ENCODE data around the gene TYMP.

TYMP gene

GRCh38 chr22:50513175-50513574, 16.6 kb downstream of the TYMP start:
- Histone ChIP-seq H3K4me1 (ENCODE audit: control insufficient read depth, insufficient read depth, low read length) (peaks cover 4% of the 10 kb centered on the region), H3K9ac (ENCODE audit: low read length) (no peak overlapping the region), H3K36me3 (ENCODE audit: control insufficient read depth, insufficient read depth, low read length) (peaks cover 6% of the 10 kb centered on the region), H3K27ac (ENCODE audit: low read depth, low read length) (no peak overlapping the region), H3K27me3 (ENCODE audit: control insufficient read depth, insufficient read depth, low read length) (no peaks in the 10 kb centered on the region), H3K4me3 (ENCODE audit: low read length) (no peak overlapping the region)

- Histone ChIP-seq H3K9ac (ENCODE audit: low read length) (no peak overlapping the region), H3K27me3 (ENCODE audit: control insufficient read depth, insufficient read depth, low read length) (no peaks in the 10 kb centered on the region), H3K4me3 (ENCODE audit: low read length) (peak overlapping the region; percentile 85), H3K27ac (ENCODE audit: low read depth, low read length) (peak overlapping the region; percentile 92), H3K36me3 (ENCODE audit: control insufficient read depth, insufficient read depth, low read length) (peaks cover 11% of the 10 kb centered on the region), H3K4me1 (ENCODE audit: control insufficient read depth, insufficient read depth, low read length) (peaks cover 10% of the 10 kb centered on the region)
These were observed 20.9 kb downstream of the TYMP start for GRCh38 chr22:50508897-50509296.

DNA sequence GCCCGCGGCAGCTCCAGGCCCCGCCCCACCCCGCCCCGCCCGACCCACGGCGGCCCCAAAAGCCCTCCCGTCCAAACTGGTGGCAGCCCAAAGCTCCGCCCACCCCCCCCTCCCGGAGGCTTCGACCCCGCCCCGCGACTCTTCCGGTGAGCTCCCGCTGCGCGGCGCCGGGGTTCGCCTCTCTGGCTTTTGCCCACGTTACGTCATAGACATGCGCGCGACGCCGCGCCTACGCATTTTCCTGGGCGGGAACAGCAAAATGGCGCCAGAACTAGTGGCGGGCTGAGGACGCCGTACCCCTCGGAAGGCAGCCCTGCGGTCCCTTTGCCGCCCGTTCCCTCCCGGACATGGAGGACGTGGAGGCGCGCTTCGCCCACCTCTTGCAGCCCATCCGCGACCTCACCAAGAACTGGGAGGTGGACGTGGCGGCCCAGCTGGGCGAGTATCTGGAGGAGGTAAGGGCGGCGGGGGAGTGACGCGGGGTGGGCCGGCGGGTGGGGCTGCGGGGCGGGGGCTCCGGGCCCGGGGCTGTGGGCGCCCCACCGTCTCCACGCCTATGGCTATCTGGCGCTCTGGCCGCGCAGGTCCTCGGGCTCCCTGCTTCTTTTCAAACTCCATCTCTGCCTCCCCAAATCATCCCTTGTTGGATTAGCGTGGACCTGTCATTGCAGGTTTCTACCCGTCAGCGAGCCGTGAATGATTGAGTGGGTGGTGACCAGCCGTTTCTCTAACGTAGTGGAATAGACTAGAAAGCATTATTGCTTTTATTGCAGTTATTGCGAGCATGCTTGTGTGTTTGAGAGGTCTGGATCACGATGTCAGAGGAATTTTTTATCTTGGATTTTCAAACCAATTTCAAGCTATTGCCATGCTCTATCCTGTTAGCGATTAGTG, 21.6 kb downstream of the TYMP start, which contains the start of gene NCAPH2:
Gene NCAPH2, plus strand, starts transcription at position 234 of the 894 bp plus-strand sequence. Its CDS starts 114 bp downstream, at position 348.
- Histone ChIP-seq H3K36me3 (ENCODE audit: control insufficient read depth, insufficient read depth, low read length) (peaks cover 11% of the 10 kb centered on the region), H3K27ac (ENCODE audit: low read depth, low read length) (peak within 1 kb of the TSS; percentile 92), H3K4me3 (ENCODE audit: low read length) (peak within 1 kb of the TSS; percentile 85), H3K4me1 (ENCODE audit: control insufficient read depth, insufficient read depth, low read length) (peaks cover 10% of the 10 kb centered on the region), H3K9ac (ENCODE audit: low read length) (peak within 1 kb of the TSS; percentile 66), H3K27me3 (ENCODE audit: control insufficient read depth, insufficient read depth, low read length) (no peaks in the 10 kb centered on the region)

GRCh38 chr22:50507421-50507990, 22.3 kb downstream of the TYMP start, which contains the start of gene LMF2:
TSS of gene LMF2 (minus strand) at chr22:50507702. CDS start at chr22:50507675, 27 bp downstream.
- peaks cover 10% of the 10 kb centered on the region for H3K4me1 ChIP-seq (ENCODE audit: control insufficient read depth, insufficient read depth, low read length)
- H3K36me3 ChIP-seq (ENCODE audit: control insufficient read depth, insufficient read depth, low read length), result peaks cover 14% of the 10 kb centered on the region
- H3K9ac ChIP-seq (ENCODE audit: low read length), result peak within 1 kb of the TSS; percentile 66
- no peaks in the 10 kb centered on the region for H3K27me3 ChIP-seq (ENCODE audit: control insufficient read depth, insufficient read depth, low read length)
- H3K27ac ChIP-seq (ENCODE audit: low read depth, low read length), result peak within 1 kb of the TSS; percentile 92
- peak within 1 kb of the TSS; percentile 85 for H3K4me3 ChIP-seq (ENCODE audit: low read length)

GRCh38 chr22:50506611-50507420, 23.0 kb downstream of the TYMP start:
- Histone ChIP-seq H3K27ac (ENCODE audit: low read depth, low read length) (peak overlapping the region; percentile 86), H3K4me1 (ENCODE audit: control insufficient read depth, insufficient read depth, low read length) (peaks cover 10% of the 10 kb centered on the region), H3K4me3 (ENCODE audit: low read length) (peak overlapping the region; percentile 85), H3K27me3 (ENCODE audit: control insufficient read depth, insufficient read depth, low read length) (no peaks in the 10 kb centered on the region), H3K36me3 (ENCODE audit: control insufficient read depth, insufficient read depth, low read length) (peaks cover 16% of the 10 kb centered on the region), H3K9ac (ENCODE audit: low read length) (peak overlapping the region; percentile 66)

- H3K9ac ChIP-seq (ENCODE audit: low read length), result no peak overlapping the region
- H3K27me3 ChIP-seq (ENCODE audit: control insufficient read depth, insufficient read depth, low read length), result no peaks in the 10 kb centered on the region
- no peak overlapping the region for H3K4me3 ChIP-seq (ENCODE audit: low read length)
- H3K4me1 ChIP-seq (ENCODE audit: control insufficient read depth, insufficient read depth, low read length), result peaks cover 10% of the 10 kb centered on the region
- no peak overlapping the region for H3K27ac ChIP-seq (ENCODE audit: low read depth, low read length)
- peaks cover 16% of the 10 kb centered on the region for H3K36me3 ChIP-seq (ENCODE audit: control insufficient read depth, insufficient read depth, low read length)
These were observed 23.8 kb downstream of the TYMP start for GRCh38 chr22:50505776-50506610.

- H3K9ac ChIP-seq (ENCODE audit: low read length), result no peak overlapping the region
- no peak overlapping the region for H3K27ac ChIP-seq (ENCODE audit: low read depth, low read length)
- H3K27me3 ChIP-seq (ENCODE audit: control insufficient read depth, insufficient read depth, low read length), result no peaks in the 10 kb centered on the region
- H3K4me1 ChIP-seq (ENCODE audit: control insufficient read depth, insufficient read depth, low read length), result peaks cover 10% of the 10 kb centered on the region
- H3K36me3 ChIP-seq (ENCODE audit: control insufficient read depth, insufficient read depth, low read length), result peaks cover 16% of the 10 kb centered on the region
- H3K4me3 ChIP-seq (ENCODE audit: low read length), result no peak overlapping the region
These were observed 24.5 kb downstream of the TYMP start for GRCh38 chr22:50505276-50505775.

DNA sequence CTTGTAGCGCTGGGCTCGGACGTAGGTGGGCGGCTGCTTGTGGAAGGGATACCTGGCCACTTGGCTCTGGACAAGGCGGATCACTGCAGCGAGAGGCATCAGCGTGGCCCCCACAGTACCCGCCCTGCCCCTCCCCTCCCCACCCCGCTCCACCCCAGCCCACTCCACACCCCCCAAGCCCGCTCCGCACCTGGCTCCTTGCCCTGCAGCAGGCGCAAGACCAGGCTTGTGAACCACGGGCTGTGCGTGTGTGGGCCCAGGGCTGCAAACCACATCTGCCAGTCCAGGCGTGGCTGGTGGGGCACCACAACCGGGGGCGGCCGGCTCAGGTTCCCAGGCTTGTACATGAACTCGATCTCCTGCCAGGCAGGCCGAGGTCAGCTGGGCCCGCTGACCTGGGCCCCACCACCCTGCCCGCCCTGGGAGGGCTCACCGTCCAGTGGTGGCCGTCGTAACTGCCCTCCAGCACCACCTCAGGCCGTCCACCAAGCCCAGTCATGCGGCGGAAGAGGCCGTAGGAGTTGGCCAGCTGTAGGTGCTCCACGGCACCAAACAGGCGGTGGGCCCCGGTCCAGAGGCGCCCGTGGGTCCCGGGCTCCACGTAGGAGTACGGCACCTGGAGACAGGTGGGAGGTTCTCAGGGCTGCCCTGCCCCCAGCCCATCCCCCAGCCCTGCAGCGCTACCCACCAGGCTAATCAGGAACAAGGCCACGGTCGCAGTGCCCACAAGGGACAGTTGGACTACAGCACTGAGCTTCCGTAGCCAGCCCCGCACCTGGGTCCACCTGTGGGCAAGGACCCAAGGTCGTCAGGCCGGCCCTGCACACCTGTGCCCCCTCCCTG, 25.2 kb downstream of the TYMP start:
- Histone ChIP-seq H3K27me3 (ENCODE audit: control insufficient read depth, insufficient read depth, low read length) (no peaks in the 10 kb centered on the region), H3K4me1 (ENCODE audit: control insufficient read depth, insufficient read depth, low read length) (peaks cover 10% of the 10 kb centered on the region), H3K9ac (ENCODE audit: low read length) (no peak overlapping the region), H3K4me3 (ENCODE audit: low read length) (no peak overlapping the region), H3K27ac (ENCODE audit: low read depth, low read length) (no peak overlapping the region), H3K36me3 (ENCODE audit: control insufficient read depth, insufficient read depth, low read length) (peaks cover 16% of the 10 kb centered on the region)

DNA sequence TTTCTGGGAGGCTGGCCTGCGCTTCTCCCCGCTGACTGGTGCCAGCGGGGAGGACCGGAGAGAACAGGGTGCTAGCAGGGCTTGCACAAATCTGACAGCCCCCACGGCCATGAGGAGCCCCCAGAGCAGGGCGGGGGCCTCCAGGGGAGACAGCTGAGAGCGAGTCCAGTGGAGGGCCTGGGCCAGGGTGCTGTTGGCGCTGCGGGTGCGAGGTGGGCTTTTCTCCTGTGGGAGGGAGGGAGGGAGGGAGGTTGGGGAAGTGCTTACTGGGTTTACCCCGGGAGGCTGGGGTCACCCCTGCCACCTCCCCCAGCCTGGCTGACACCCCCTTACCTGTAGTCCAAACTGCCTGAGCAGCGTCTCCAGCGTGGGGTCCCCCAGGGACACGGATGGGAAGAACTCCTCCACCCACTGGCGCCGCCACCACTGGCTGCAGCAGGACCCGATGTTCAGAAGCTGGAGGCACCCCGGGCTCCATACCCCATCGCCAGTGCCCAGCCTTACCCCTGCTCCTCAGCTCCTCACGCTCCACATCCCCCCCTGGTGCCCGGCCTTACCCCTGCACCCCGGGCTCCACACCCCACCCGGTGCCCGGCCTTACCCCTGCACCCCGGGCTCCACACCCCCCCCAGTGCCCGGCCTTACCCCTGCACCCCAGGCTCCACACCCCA, 26.2 kb downstream of the TYMP start:
- Histone ChIP-seq H3K4me1 (ENCODE audit: control insufficient read depth, insufficient read depth, low read length) (peaks cover 6% of the 10 kb centered on the region), H3K4me3 (ENCODE audit: low read length) (no peak overlapping the region), H3K36me3 (ENCODE audit: control insufficient read depth, insufficient read depth, low read length) (peaks cover 16% of the 10 kb centered on the region), H3K27me3 (ENCODE audit: control insufficient read depth, insufficient read depth, low read length) (no peaks in the 10 kb centered on the region), H3K27ac (ENCODE audit: low read depth, low read length) (no peak overlapping the region), H3K9ac (ENCODE audit: low read length) (no peak overlapping the region)

- Histone ChIP-seq H3K36me3 (ENCODE audit: control insufficient read depth, insufficient read depth, low read length) (peaks cover 16% of the 10 kb centered on the region), H3K4me3 (ENCODE audit: low read length) (no peak overlapping the region), H3K27ac (ENCODE audit: low read depth, low read length) (no peak overlapping the region), H3K27me3 (ENCODE audit: control insufficient read depth, insufficient read depth, low read length) (no peaks in the 10 kb centered on the region), H3K4me1 (ENCODE audit: control insufficient read depth, insufficient read depth, low read length) (peaks cover 6% of the 10 kb centered on the region), H3K9ac (ENCODE audit: low read length) (no peak overlapping the region)
These were observed 27.0 kb downstream of the TYMP start for GRCh38 chr22:50502628-50503474.

Measured in rectal smooth muscle tissue (tissue), 1 donor.